GM12874 (cell line): ENCODE measurements around the gene TRIM44.

Experiments
- TF ChIP-seq, protein P1 (sequence below): IDR thresholded peaks from 2 replicates; pipeline ENCODE4 v1.5.1; 2011; ENCODE audit warnings: low read depth, mild to moderate bottlenecking, control low read depth, low read length, moderate library complexity; ENCODE audit not compliant: insufficient read depth

The TRIM44 gene

GRCh38 chr11:35779409-35779808 lies 116.8 kb downstream of the TRIM44 start:
- TF ChIP-seq, protein P1, sequence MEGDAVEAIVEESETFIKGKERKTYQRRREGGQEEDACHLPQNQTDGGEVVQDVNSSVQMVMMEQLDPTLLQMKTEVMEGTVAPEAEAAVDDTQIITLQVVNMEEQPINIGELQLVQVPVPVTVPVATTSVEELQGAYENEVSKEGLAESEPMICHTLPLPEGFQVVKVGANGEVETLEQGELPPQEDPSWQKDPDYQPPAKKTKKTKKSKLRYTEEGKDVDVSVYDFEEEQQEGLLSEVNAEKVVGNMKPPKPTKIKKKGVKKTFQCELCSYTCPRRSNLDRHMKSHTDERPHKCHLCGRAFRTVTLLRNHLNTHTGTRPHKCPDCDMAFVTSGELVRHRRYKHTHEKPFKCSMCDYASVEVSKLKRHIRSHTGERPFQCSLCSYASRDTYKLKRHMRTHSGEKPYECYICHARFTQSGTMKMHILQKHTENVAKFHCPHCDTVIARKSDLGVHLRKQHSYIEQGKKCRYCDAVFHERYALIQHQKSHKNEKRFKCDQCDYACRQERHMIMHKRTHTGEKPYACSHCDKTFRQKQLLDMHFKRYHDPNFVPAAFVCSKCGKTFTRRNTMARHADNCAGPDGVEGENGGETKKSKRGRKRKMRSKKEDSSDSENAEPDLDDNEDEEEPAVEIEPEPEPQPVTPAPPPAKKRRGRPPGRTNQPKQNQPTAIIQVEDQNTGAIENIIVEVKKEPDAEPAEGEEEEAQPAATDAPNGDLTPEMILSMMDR, result no peak

- TF ChIP-seq, protein P1, result no peak
Observed at GRCh38 chr11:35780951-35781860, 118.6 kb downstream of the TRIM44 start.

GRCh38 chr11:35781861-35782470 lies 119.4 kb downstream of the TRIM44 start:
- TF ChIP-seq, protein P1, result no peak

DNA sequence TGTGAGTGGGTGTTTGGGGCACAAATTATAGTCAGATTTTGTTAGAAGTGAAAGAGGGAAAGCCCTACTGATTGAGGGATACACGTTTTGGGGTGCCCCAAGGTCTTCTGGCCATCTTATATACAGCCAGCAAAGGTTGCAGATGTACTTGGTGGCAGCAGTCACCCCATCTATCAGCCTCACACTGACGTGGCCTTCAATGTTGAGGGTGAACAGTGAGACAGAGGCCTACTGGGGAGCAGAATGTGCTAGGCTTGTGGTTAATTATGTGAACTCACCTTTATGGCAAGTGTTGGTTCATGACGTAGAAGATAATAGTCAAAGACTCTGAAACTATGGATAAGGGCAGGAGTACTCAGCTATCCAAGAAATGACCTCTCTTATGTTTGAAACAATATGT lies 121.2 kb downstream of the TRIM44 start:
- TF ChIP-seq, protein P1, result no peak

DNA sequence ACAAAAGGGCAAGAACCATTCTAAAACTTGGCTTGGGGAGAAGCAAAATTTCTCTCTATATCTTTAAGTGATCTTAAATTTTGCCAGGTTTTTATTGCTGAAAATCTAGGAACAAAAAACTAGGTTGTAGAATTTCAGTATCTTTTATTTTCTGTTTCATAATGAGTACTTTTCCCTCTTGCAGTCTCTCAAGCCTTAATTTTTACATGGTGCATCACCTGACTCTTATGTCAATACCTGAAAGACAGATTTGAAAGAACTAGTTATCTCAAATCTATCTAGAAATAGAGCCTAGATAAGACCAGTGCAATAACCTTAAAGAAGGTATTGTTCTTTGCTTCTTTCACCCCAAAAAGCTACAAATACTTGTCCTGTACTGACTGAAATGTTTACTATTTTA lies 122.1 kb downstream of the TRIM44 start:
- TF ChIP-seq, protein P1, result no peak

DNA sequence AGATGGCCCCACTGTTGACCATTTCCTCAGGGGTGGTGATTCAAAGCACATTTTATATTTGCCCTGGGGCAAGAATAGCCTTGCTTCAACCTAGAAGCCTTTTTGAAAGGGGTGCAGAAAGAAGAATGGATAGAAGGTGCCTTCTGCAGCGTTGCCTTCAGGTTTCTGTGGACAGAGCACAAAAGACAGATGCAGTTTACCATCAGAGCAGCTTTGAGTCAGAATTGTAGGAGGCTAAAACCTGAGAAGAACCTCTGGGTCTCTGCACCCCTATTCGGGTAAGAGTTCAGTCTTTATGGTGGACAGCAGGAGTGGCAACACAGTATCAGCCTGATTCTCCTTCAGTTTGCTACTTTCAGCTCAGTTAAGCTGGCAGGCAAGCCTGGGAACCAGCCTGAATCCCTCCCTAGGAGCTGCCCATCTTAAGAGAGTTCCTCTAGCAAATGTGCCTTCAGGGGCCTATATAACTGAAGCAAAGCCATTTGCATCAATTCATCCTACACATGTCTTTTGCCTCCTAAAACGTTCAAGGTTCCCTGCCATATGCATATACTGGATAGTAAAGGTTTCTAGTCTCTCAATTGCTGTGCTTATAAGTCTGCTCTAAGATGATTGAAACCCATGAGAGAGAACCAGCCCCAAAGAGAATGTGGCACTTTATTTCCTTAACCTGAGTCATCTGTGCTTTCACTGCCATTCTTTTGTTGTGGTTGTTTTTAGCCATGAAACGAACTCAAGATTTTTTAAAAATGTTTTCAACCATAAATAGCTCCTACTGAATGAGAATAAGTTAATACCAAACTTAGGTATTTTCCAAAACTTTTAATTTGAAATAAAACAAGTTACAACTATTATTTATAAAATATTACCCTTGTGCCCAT lies 123.0 kb downstream of the TRIM44 start:
- TF ChIP-seq, protein P1, result no peak

DNA sequence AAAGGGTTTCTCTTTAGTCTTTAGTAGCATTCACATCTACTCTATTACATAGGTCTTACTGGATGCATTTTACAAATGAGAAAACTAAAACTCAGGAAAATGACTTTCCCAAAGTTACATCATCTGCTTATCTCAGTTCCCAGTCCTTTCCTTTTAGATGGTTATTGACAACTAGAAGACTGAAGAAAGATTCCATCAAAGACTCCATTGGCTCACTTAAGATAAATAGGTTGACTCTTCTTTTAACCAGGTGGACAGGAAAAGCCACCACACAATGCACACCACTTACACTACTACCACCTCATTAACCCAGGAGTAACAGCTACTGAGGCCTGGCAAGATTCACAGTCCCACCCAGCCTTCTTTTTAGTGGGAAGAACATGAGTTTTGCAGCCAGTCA lies 123.6 kb downstream of the TRIM44 start:
- TF ChIP-seq, protein P1, result no peak
